GM12878 (cell line): ENCODE results near the gene SYNGR4. TPM values are rescaled to one million over a fixed set of nuclear protein-coding genes. Genes with fewer than 3 reads are reported as not detected.

Experiments
- ATAC-seq: fragments of 200-7000 bp; cut with Tn5 transposase; 3 replicates; pipeline ENCODE4 v1.9.1; 2020; ENCODE audit warnings: mild to moderate bottlenecking, moderate library complexity
- BruUV-seq: library from RNA; stranded (reverse); fragments of 400-500 nt; replicated peaks from 2 replicates; lab custom pipeline; 2021; lab: Mats Ljungman, UMichigan
- CTCF ChIA-PET: fragments of 300-600 bp; sonication (Branson Sonifier 250); formaldehyde crosslinking; extraction: SDS; loops from one replicate; lab custom pipeline; 2021; ENCODE audit warnings: inconsistent platforms; lab: Yijun Ruan, JAX
- POLR2A ChIA-PET: fragments of 350-600 bp; formaldehyde crosslinking; extraction: SDS; loops from one replicate; lab custom pipeline; 2021; ENCODE audit warnings: inconsistent platforms; lab: Charles Lee
- RAD21 ChIA-PET: fragments of 300-600 bp; sonication (Branson Sonifier 250); formaldehyde crosslinking; loops from one replicate; lab custom pipeline; 2023; ENCODE audit warnings: antibody characterized with exemption; ENCODE audit not compliant: unreplicated experiment; lab: Charles Lee
- SMC1A ChIA-PET: fragments of 300-600 bp; sonication (Branson Sonifier 250); formaldehyde crosslinking; loops from one replicate; lab custom pipeline; 2023; ENCODE audit not compliant: unreplicated experiment, uncharacterized antibody; lab: Charles Lee
- DNase-seq: peaks from one replicate; pipeline ENCODE4 v3.0.0-alpha.2; 2011; ENCODE audit warnings: low read depth, low spot score
- FAIRE-seq: peaks from 3 replicates; lab custom pipeline; 2011; peaks lifted over from hg19 to GRCh38; lab: Jason Lieb, UNC
- H2AFZ ChIP-seq: 2 replicates; pipeline ENCODE4 v1.6.0; 2011; ENCODE audit warnings: low read depth, low read length, control low read depth; ENCODE audit not compliant: control insufficient read depth
- H3K27ac ChIP-seq: 2 replicates; pipeline ENCODE4 v1.5.1; 2011; ENCODE audit warnings: control low read depth; ENCODE audit not compliant: control insufficient read depth, insufficient read depth
- H3K27me3 ChIP-seq, 2 experiments: replicated peaks in 1 of 2; 2 replicates each; pipeline versions ENCODE4 v1.6.0 to v1.6.1; 2011; ENCODE audit warnings: low read length in 1 of 2; ENCODE audit not compliant: control insufficient read depth in 2 of 2, insufficient read depth in 2 of 2
- H3K36me3 ChIP-seq, 2 experiments: 2 replicates each; pipeline ENCODE4 v1.5.1; 2011; ENCODE audit warnings: low read length in 1 of 2; ENCODE audit not compliant: control insufficient read depth in 2 of 2, insufficient read depth in 2 of 2
- H3K4me1 ChIP-seq: 2 replicates; pipeline ENCODE4 v1.6.1; 2011; ENCODE audit warnings: mild to moderate bottlenecking, low read length, moderate library complexity, mixed read lengths; ENCODE audit not compliant: control insufficient read depth, insufficient read depth
- H3K4me2 ChIP-seq: 2 replicates; pipeline ENCODE4 v1.6.0; 2011; ENCODE audit warnings: control low read depth; ENCODE audit not compliant: control insufficient read depth, insufficient read depth
- H3K4me3 ChIP-seq: fragments of 200-600 bp; sonication (generic); 2 replicates; pipeline ENCODE4 v1.5.1; 2016
- H3K79me2 ChIP-seq: 2 replicates; pipeline ENCODE4 v1.6.0; 2011; ENCODE audit warnings: low read length; ENCODE audit not compliant: control insufficient read depth, insufficient read depth
- H3K9ac ChIP-seq: 2 replicates; pipeline ENCODE4 v1.8.0; 2011; ENCODE audit warnings: low read length, control low read depth, mixed read lengths; ENCODE audit not compliant: control insufficient read depth, insufficient read depth
- H3K9me3 ChIP-seq: replicated peaks from 3 replicates; pipeline ENCODE4 v1.5.1; 2011; ENCODE audit warnings: mild to moderate bottlenecking, low read length; ENCODE audit not compliant: control insufficient read depth, insufficient read depth
- H4K20me1 ChIP-seq: 2 replicates; pipeline ENCODE4 v1.6.0; 2011; ENCODE audit not compliant: control insufficient read depth, insufficient read depth
- CBFB ChIP-seq: IDR thresholded peaks from 2 replicates; pipeline ENCODE4 v1.6.1; 2016; ENCODE audit warnings: antibody characterized with exemption, low read depth
- CEBPB ChIP-seq, 2 experiments: fragments of 150-350 bp in 1 of 2; IDR thresholded peaks; 2 replicates each; pipeline ENCODE4 v1.6.1; 2012 to 2014; ENCODE audit warnings: low read depth in 2 of 2, low read length in 2 of 2, borderline replicate concordance in 1 of 2, inconsistent platforms in 1 of 2
- CHD1 ChIP-seq: IDR thresholded peaks from 2 replicates; pipeline ENCODE4 v1.6.1; 2012; ENCODE audit warnings: low read depth, low read length, improper control_type of control experiment
- CHD2 ChIP-seq: IDR thresholded peaks from 2 replicates; pipeline ENCODE4 v1.6.1; 2011; ENCODE audit warnings: low read depth, low read length, improper control_type of control experiment, borderline replicate concordance
- CREM ChIP-seq: IDR thresholded peaks from 2 replicates; pipeline ENCODE4 v1.6.1; 2014; ENCODE audit warnings: antibody characterized with exemption, low read depth
- E4F1 ChIP-seq: fragments of 450-650 bp; IDR thresholded peaks from 2 replicates; pipeline ENCODE4 v1.6.1; 2018; ENCODE audit warnings: borderline replicate concordance, mild to moderate bottlenecking; ENCODE audit not compliant: partially characterized antibody
- ESRRA ChIP-seq: IDR thresholded peaks from 2 replicates; pipeline ENCODE4 v1.6.1; 2012; ENCODE audit warnings: mild to moderate bottlenecking, low read length, improper control_type of control experiment
- IKZF2 ChIP-seq, 2 experiments: fragments of 450-650 bp; IDR thresholded peaks; 2 replicates each; pipeline ENCODE4 v1.6.1; 2017; ENCODE audit warnings: mild to moderate bottlenecking in 2 of 2, moderate library complexity in 2 of 2
- IRF5 ChIP-seq: fragments of 450-650 bp; IDR thresholded peaks from 2 replicates; pipeline ENCODE4 v1.6.1; 2017; ENCODE audit warnings: borderline replicate concordance
- MLLT1 ChIP-seq: fragments of 450-650 bp; IDR thresholded peaks from 2 replicates; pipeline ENCODE4 v1.6.1; 2016; ENCODE audit warnings: mild to moderate bottlenecking
- MXI1 ChIP-seq: fragments of 150-350 bp; IDR thresholded peaks from 2 replicates; pipeline ENCODE4 v1.6.1; 2011; ENCODE audit warnings: low read depth, mild to moderate bottlenecking, inconsistent platforms, low read length, improper control_type of control experiment
- NBN ChIP-seq: fragments of 450-650 bp; IDR thresholded peaks from 2 replicates; pipeline ENCODE4 v1.6.1; 2016
- NR2C2 ChIP-seq: IDR thresholded peaks from 2 replicates; pipeline ENCODE4 v1.6.1; 2011; ENCODE audit warnings: borderline replicate concordance, low read depth; ENCODE audit not compliant: control insufficient read depth, insufficient read length
- PML ChIP-seq: IDR thresholded peaks from 2 replicates; pipeline ENCODE4 v1.6.1; 2012; ENCODE audit warnings: low read length, inconsistent platforms
- POLR2A ChIP-seq: IDR thresholded peaks from 2 replicates; pipeline ENCODE4 v1.6.1; 2011; ENCODE audit warnings: low read depth, mild to moderate bottlenecking, low read length
- RAD51 ChIP-seq: fragments of 450-650 bp; IDR thresholded peaks from 2 replicates; pipeline ENCODE4 v1.6.1; 2016; ENCODE audit warnings: moderate library complexity, mild to moderate bottlenecking, inconsistent platforms
- SMARCA5 ChIP-seq: fragments of 450-650 bp; IDR thresholded peaks from 2 replicates; pipeline ENCODE4 v1.6.1; 2017; ENCODE audit warnings: mild to moderate bottlenecking
- SPI1 ChIP-seq: IDR thresholded peaks from 2 replicates; pipeline ENCODE4 v1.6.1; 2011; ENCODE audit warnings: low read depth, mild to moderate bottlenecking, low read length, moderate library complexity, borderline replicate concordance; ENCODE audit not compliant: insufficient read depth
- YBX1 ChIP-seq: fragments of 450-650 bp; IDR thresholded peaks from 2 replicates; pipeline ENCODE4 v1.6.1; 2016; ENCODE audit warnings: antibody characterized with exemption
- ZNF622 ChIP-seq: fragments of 450-650 bp; IDR thresholded peaks from 2 replicates; pipeline ENCODE4 v1.6.1; 2017; ENCODE audit warnings: mild to moderate bottlenecking, inconsistent platforms
- WGBS: methylation state at CpG from one replicate; pipeline ENCODE4 v1.1.6; 2016; ENCODE audit warnings: low lambda C conversion rate; ENCODE audit not compliant: insufficient replicate concordance, insufficient coverage; ENCODE audit errors: missing lambda C conversion rate; 5-methylcytosine and 5-hydroxymethylcytosine counted together
- in situ Hi-C: fragments of 300-500 bp; cut with MboI; formaldehyde crosslinking; loops from 9 replicates; pipeline ENCODE4 v1.14.3; 2018; ENCODE audit warnings: mixed read lengths
- intact Hi-C: fragments of 100-400 bp; cut with micrococcal nuclease; formaldehyde crosslinking; loops from one replicate; pipeline ENCODE4 v1.14.2; 2022; ENCODE audit not compliant: unreplicated experiment
- polyA plus RNA-seq, 11 experiments: library from polyadenylated mRNA; depleted of rRNA in 4 of 11; unstranded in 6 of 11; stranded (reverse) in 5 of 11; fragments of >200 nt; fragmentation: Nextera tagmentation in 4 of 11; fragmentation: Illumina TruSeq in 1 of 11; extraction: Ambion mirVana in 4 of 11; extraction: Trizol in 1 of 11; gene quantifications; 1 replicate in 1 of 11; 2 replicates in 10 of 11; pipeline versions ENCODE4 v1.2.1 to v1.2.3, GENCODE V29; 2011 to 2016; ENCODE audit warnings: inconsistent platforms in 2 of 11, missing spikeins in 2 of 11, low read depth in 1 of 11
- total RNA-seq, 4 experiments: library from RNA; depleted of rRNA in 3 of 4; stranded (reverse); fragments of >200 nt in 3 of 4; fragmentation: Illumina TruSeq in 1 of 4; extraction: Trizol in 1 of 4; gene quantifications; 2 replicates each; pipeline versions ENCODE4 v1.2.1 to v1.2.3, GENCODE V29; 2013 to 2021

The SYNGR4 gene
- total and polyA plus RNA-seq, 10 of the 15 experiments (the other 5 are each of a cell fraction or from before 2014, with no cell fraction given), result 0.08 to 0.72 (median 0.17) TPM; not detected in 6

GRCh38 chr19:48325265-48325910, 38.8 kb upstream of the SYNGR4 start, which contains the start of gene EMP3:
TSS of gene EMP3 (plus strand) at chr19:48325552. CDS start at chr19:48326845, 1,293 bp downstream.
- H3K9me3 ChIP-seq, result peaks cover 3% of the 10 kb centered on the region; the same call in 1 of the 3 replicates
- CTCF ChIA-PET, result interaction anchor here (1.2 to 9.7 kb wide), 3 partner anchors 8 to 165 kb away, joined by 4 to 238 read pairs (median 10); partner anchors contain the start of gene KDELR1
- POLR2A ChIA-PET, result interaction anchor here (0.7 to 7.2 kb wide), 4 partner anchors 7 to 294 kb away, joined by 3 to 194 read pairs (median 12); partner anchors contain the start of genes SPHK2, SYNGR4 and TMEM143
- no peaks in the 10 kb centered on the region for H3K27me3 ChIP-seq
- in situ Hi-C loops, result no loop called here
- peak within 1 kb of the TSS; percentile 74 for H3K4me3 ChIP-seq
- no peaks in the 10 kb centered on the region for H4K20me1 ChIP-seq
- DNase-seq (peak; percentile 38), ATAC-seq (peak; percentile 44), FAIRE-seq (no peak)
- RAD21 ChIA-PET, result interaction anchor here (0.7 to 9.9 kb wide), 4 partner anchors 8 to 260 kb away, joined by 3 to 255 read pairs (median 4); partner anchors contain the start of genes SYNGR4 and TMEM143
- H3K4me2 ChIP-seq, result peak within 1 kb of the TSS; percentile 94
- H3K9ac ChIP-seq, result peak within 1 kb of the TSS; percentile 96
- H3K79me2 ChIP-seq, result peaks cover 25% of the 10 kb centered on the region
- under 1% methylated on average over 14 of the region's 22 CpGs for WGBS
- H3K36me3 ChIP-seq, result peaks cover 0 to 4% of the 10 kb centered on the region in 2 experiments; a peak in 2 of 4 replicates
- intact Hi-C loops, result no loop called here
- H3K27ac ChIP-seq, result peak within 1 kb of the TSS; percentile 93
- peaks cover 39% of the 10 kb centered on the region for H3K4me1 ChIP-seq
- BruUV-seq, result TSS peak; percentile 78
- H2AFZ ChIP-seq, result peak within 1 kb of the TSS; percentile 76
- SMC1A ChIA-PET, result interaction anchor here (1.7 to 13.2 kb wide), 2 partner anchors 8 to 68 kb away, joined by 4 to 223 read pairs; no protein-coding TSS in a partner anchor
- no peak for TF ChIP-seq NR2C2
- TF ChIP-seq MXI1, result 0 out of 2 replicates have a peak, but pooled peaks have one; percentile 21
- peak; percentile 56 for TF ChIP-seq PML
- TF ChIP-seq CHD1, result no peak
- TF ChIP-seq E4F1, result peak; percentile 47
- TF ChIP-seq IRF5, result 0 out of 2 replicates have a peak, but pooled peaks have one; percentile 1
- peak; percentile 98 for TF ChIP-seq NBN
- TF ChIP-seq POLR2A, result peak; percentile 76
- no peak for TF ChIP-seq ESRRA
- TF ChIP-seq CBFB, result 0 out of 2 replicates have a peak, but pooled peaks have one; percentile 20
- TF ChIP-seq ZNF622, result no peak
- peak; percentile 60 to 79 for TF ChIP-seq IKZF2 (IDR thresholded peaks at IDR 0.05)
- no peak for TF ChIP-seq CHD2
- no peak for TF ChIP-seq SMARCA5
- TF ChIP-seq SPI1, result peak; percentile 82; the same call in 1 of the 2 replicates
- TF ChIP-seq CREM, result peak; percentile 30; the same call in 1 of the 2 replicates
- TF ChIP-seq MLLT1, result peak; percentile 74
- peak; percentile 44; the same call in 1 of the 2 replicates for TF ChIP-seq YBX1
- TF ChIP-seq CEBPB (IDR thresholded peaks at IDR 0.05; ENCODE audit: borderline replicate concordance in 1 of 2, low read depth in 2 of 2, low read length in 2 of 2), result no peak
- no peak for TF ChIP-seq RAD51
